GM21390 (cell line): ENCODE measurements around the gene SRCAP.

Experiments
- ATAC-seq: cut with Tn5 transposase; IDR thresholded peaks from one replicate; pipeline ENCODE4 v1.9.1; 2021; ENCODE audit not compliant: unreplicated experiment

The SRCAP gene

GRCh38 chr16:30728321-30728720 lies 29.4 kb downstream of the SRCAP start:
- ATAC-seq = no peak

- ATAC-seq = no peak
Measured at GRCh38 chr16:30728899-30729672, 30.1 kb downstream of the SRCAP start.

- ATAC-seq = no peak
Measured at GRCh38 chr16:30731411-30731810, 32.4 kb downstream of the SRCAP start.

- no peak for ATAC-seq
Measured at GRCh38 chr16:30736995-30737793, 38.2 kb downstream of the SRCAP start.

- ATAC-seq = no peak
Measured at GRCh38 chr16:30737794-30738648, 39.0 kb downstream of the SRCAP start.

- no peak for ATAC-seq
Measured at GRCh38 chr16:30738984-30739951, 40.3 kb downstream of the SRCAP start.

GRCh38 chr16:30740364-30741251 lies 41.6 kb downstream of the SRCAP start:
- no peak for ATAC-seq

GRCh38 chr16:30741461-30741914 lies 42.5 kb downstream of the SRCAP start:
- no peak for ATAC-seq

- ATAC-seq = no peak
Measured at GRCh38 chr16:30743716-30744115, 44.7 kb downstream of the SRCAP start.

- no peak for ATAC-seq
Measured at GRCh38 chr16:30744183-30744582, 45.2 kb downstream of the SRCAP start.

- no peak for ATAC-seq
Measured at GRCh38 chr16:30745082-30745481, 46.1 kb downstream of the SRCAP start.

GRCh38 chr16:30746638-30747175 lies 47.7 kb downstream of the SRCAP start:
- ATAC-seq = no peak

- no peak for ATAC-seq
Measured at GRCh38 chr16:30747331-30747730, 48.4 kb downstream of the SRCAP start.

- ATAC-seq = peak; percentile 95
Measured at GRCh38 chr16:30747799-30748633, 49.0 kb downstream of the SRCAP start, which contains the start of gene PHKG2. PHKG2 (plus strand) TSS chr16:30748425; CDS start chr16:30748821, 396 bp downstream.

- peak; percentile 12 for ATAC-seq
Measured at GRCh38 chr16:30748634-30749445, 49.9 kb downstream of the SRCAP start.

- no peak for ATAC-seq
Measured at GRCh38 chr16:30750201-30750600, 51.2 kb downstream of the SRCAP start.

- ATAC-seq = no peak
Measured at GRCh38 chr16:30750876-30751465, 52.0 kb downstream of the SRCAP start.
